Stimulated activated CD4-positive, alpha-beta T cell treated with anti-CD3 and anti-CD28 coated beads, TNF-alpha, amount 100 ng/mL, for 24 hours (primary cell): ENCODE results near the gene PRICKLE2.
"Not testable (repeated sequence)": the region's sequence is repeated elsewhere in the genome, so short reads cannot be mapped to it uniquely, and the experiment has no call there.

Experiments
- DNase-seq, 3 experiments: peaks; one replicate each; pipeline ENCODE4 v3.0.0-alpha.2; 2020; ENCODE audit warnings: low read depth in 3 of 3

PRICKLE2 gene

GRCh38 chr3:64103131-64103530 lies 122.1 kb downstream of the PRICKLE2 start:
- no peak for DNase-seq

- DNase-seq: no peak
Observed at GRCh38 chr3:64102147-64102546, 123.1 kb downstream of the PRICKLE2 start.

DNA sequence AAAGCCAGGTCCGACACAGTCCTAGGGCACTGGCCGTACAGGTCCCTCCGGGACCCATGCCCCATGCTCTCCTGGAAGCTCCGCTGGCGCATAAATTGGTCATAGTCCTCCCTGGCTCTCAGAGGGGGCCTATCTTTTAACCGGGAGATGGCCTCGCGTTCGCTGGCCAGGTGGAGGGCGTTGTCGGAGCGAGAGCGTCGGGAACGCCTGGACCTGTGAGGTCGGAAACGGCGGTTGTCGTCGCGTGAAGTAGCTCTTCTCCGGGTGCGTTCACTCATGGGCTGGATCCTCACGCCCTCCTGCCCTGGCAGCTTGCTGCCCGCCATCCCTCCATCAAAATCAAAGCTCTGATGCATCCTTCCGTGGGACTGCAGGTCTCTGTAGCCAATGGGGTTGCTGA lies 126.0 kb downstream of the PRICKLE2 start:
- no peak for DNase-seq

DNA sequence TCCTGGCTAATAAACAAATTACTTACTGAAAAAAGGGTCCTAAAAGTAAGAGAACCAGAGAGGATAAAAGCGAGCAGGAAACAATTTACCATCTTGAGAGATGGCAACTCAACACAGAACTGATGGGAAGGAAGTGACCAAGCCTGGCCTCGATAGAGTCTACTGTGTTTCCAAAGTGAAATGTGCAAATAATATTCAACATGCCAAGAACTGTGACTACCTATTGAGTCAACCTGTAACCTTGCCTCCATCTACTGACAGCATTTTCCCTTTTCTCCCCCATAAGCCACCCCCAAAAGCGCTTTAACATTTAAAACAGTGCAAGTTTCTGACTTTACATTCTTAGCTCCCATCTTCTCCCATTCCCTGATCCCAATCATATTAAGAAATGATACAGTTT lies 126.6 kb downstream of the PRICKLE2 start:
- DNase-seq: no peak

- DNase-seq: no peak
Observed at GRCh38 chr3:64097920-64098319, 127.3 kb downstream of the PRICKLE2 start.

DNA sequence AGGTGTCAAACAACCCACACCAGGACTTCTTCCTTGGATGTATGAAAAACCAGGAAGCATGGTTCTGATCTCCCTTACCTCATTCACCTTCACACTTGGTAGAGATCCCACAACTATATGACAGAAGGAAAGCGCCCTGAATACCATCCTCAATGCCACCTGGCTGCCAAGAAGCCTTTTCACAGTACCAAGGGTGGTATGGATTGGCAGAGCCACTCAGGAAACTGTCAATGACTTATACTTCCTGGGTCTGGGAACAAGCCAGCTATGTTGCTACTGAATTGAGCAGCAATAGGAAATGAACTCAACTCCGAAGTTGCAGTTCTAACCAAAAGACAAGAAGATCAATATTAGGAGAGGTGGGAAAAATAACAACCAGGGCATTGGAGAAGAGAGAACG lies 129.5 kb downstream of the PRICKLE2 start:
- no peak for DNase-seq

DNA sequence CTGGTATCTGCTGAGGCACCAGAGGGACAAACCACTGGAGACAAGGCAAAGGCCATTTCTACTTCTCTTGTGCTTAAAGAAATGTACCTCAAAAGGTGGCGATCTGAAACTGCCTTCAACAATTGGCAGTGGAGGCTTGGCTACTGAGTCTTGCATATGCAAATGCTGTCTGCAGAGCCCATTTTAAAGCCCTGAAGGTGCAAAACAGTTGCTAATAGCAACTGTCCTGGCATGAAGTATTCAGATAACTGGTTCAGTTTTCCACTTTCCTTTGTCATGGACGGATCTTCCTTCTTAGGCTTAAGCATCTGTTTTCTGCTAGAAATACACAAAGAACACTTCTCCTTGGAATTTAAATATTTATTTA lies 130.6 kb downstream of the PRICKLE2 start:
- no peak for DNase-seq

DNA sequence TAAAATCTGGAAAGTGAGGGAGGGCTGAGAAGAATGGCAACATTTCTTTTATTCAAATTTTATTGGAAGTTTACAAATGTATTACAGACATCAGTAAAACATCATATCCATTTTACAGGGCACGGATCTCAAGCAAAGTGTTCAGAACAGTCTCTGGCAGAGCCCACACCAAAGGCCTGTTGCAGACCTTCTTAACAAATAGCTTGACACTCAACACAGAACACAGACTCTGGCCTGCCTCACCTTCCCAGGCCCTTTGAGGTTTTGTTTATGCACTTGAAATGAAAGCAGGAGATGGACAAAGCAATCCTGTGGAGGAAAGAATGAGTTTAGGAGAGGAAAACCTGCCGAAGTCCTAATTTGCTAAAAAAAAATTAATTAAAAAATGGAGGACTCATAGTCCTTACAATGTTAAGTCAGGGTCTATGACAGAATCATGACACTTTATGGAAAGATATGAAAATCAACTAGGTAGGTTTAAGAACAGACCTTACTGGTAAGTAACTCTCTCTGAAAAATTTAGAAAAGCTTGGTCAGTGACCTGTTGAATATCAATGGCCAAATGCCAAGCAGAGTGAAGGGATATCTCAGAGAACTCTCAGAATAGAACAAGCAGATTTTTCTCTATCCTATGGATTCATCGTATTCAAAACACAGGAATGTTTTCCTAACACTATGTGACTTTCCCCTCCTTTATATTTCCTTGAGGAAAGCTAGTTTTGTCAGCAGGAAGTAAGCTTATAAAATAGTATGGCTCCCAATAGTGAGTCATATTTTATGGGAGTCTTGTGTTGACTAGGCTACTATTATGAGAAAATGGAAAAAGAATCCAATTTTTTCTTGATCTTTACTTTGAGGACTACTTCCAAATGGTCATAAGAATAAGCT lies 131.2 kb downstream of the PRICKLE2 start:
- no peak for DNase-seq

DNA sequence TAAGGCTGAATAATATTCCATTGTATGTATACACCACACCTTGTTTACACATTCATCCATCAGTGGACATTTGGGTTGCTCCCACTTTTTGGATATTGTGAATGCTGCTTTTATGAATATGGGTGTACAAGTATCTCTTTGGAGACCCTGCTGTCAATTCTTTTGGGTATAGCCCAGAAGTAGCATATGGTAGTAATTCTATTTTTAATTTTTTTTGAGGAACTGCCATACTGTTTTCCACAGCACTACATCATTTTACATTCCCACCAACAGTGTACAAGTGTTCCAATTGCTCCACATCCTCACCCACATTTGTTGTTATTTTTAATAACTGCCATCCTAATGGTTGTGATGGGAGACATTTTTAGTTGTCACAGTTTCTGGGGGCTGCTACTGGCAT lies 132.1 kb downstream of the PRICKLE2 start:
- DNase-seq: no peak

DNA sequence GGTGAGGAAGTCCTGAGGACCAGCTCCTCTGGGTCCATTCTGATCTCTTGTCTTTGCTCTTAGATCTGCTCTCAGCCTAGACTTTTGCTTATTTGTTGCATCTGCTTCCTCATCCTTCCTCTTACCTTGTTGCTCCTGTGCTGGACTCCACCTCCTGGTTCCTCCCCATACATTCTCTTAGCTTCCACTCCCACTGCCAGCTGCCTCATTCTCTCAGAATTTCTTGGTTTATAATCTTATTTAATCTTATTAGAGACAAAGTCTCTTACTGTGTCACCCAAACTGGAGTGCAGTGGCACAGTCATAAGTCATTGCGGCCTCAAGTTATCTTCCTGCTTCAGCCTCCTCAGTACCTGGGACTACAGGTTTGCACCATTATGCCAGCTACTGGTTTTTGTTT lies 133.8 kb downstream of the PRICKLE2 start:
- no peak for DNase-seq

GRCh38 chr3:64089386-64089785 lies 135.9 kb downstream of the PRICKLE2 start:
- DNase-seq: not testable (repeated sequence)

GRCh38 chr3:64088408-64089205 lies 136.7 kb downstream of the PRICKLE2 start:
- no peak for DNase-seq

- DNase-seq: no peak
Observed at GRCh38 chr3:64086479-64087252, 138.6 kb downstream of the PRICKLE2 start.

DNA sequence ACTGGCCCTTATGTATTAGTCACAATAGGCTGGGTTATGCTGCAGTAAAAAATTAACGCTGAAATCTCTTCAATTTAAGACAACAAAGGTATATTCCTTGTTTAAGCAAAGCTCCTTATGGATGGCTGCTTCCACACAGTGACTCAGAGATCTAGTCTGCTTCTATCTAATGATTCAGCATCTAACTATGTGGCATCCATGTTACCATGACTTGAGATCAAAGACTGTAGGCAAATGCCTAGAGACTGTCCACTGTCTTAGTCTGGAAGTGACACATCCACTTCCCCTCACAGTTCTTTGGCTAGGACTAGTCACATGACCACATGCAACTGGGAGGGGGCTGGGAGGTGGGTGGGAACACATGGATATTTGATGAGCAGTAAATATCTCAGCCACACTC lies 140.6 kb downstream of the PRICKLE2 start:
- no peak for DNase-seq

GRCh38 chr3:64083575-64083974 lies 141.7 kb downstream of the PRICKLE2 start:
- DNase-seq: no peak

- DNase-seq: no peak
Observed at GRCh38 chr3:64082961-64083541, 142.2 kb downstream of the PRICKLE2 start.

DNA sequence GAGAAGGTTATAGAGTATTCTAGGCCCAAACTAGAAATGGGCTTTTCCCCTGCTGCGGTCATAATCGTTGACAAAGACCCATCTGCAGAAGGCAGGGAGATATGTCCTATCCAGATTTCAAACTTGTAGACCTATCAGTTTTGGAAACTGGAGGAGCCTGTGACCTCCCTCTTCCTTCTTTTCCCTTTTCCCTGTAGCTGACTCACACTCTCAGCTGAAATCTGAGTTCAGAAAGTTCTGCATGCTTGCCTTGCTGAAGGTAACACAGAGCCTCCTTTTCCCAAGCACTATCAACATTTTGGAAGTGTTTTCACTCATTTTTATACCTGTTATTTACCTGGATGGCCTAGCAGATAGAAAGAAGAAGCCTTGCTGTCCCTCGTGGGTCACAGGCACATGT lies 142.9 kb downstream of the PRICKLE2 start:
- DNase-seq: no peak

- DNase-seq: no peak
Observed at GRCh38 chr3:64081235-64081630, 144.0 kb downstream of the PRICKLE2 start.

DNA sequence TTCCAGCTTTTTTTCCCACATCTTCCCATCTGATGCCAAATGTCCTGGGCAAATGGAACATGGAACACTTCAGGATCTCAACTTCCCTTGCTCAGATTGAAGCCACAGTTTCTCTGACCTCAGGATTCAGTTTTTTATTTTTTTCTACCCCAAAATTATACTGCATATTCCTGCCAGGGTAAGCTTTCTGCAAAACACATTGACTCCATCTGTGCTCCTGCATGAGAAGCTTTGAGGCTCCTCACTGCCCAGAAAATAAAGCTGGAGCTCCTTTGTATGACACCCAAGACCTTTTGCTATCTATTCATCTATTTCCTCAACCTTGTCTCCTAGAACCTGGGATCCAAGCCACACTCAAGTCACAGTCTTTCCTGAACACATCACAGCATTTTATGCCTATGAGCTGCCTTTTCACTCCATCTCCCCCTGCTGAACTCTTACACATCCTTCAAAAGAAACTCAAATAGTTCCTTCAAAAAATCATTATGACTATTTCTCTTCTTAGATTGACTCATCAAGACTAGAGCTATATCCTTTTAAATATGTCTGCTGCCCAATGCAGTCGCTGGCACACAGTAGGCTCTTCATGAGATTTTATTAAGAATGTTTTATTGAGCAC lies 144.5 kb downstream of the PRICKLE2 start:
- no peak for DNase-seq

DNA sequence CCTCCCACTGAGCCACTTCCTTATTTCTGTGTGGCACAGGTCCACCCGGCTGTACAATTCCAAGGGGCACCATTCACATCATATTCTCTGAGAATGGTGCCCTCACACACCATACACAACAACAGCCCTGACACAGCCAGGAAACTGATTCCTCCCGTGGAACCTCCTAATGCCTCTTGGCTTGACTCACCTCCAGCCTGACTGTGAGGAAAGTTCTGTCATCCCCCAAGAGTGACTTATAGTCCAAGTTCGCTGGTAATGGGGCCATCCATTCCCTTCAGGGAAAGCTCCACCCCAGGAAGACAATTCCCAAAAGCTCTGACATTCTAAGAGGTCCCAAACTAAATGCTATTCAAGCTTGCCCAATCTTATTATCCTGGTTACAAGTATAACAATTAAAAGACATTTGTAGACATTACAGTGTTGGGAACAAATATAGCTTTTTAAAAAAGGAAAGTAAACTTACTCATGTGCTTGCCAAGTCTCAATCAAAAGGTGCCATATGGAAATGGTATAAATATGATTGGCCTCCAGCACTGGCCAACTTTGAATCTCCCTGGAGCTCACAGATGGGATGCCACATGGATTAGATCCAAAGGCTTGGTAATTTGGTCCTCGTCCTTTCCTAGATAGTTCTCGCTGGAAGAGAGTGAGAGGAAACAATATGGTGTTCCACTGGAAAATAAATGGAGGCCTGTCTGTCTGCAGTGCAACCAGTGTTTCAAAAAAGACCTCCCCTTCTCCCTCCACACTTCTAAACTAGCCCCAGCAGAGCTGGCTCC lies 145.7 kb downstream of the PRICKLE2 start:
- DNase-seq: no peak

GRCh38 chr3:64078966-64079365 lies 146.3 kb downstream of the PRICKLE2 start:
- no peak for DNase-seq
